ENCODE results near the gene PNP. TPM values are rescaled to one million over a fixed set of nuclear protein-coding genes. Genes with fewer than 3 reads are reported as not detected.

Gene PNP
- polyA plus RNA-seq, 1 donor from 2014 or later: 12.6 TPM

- peaks cover 33% of the 10 kb centered on the region for H3K79me2 ChIP-seq (replicated peaks; ENCODE audit: insufficient read depth, low read length)
- H3K4me2 ChIP-seq (ENCODE audit: low read length): peak within 1 kb of the TSS; percentile 53
- H2AFZ ChIP-seq (ENCODE audit: low read depth, low read length): peak within 1 kb of the TSS; percentile 77
- H4K20me1 ChIP-seq (ENCODE audit: insufficient read depth): no peaks in the 10 kb centered on the region
- H3K27me3 ChIP-seq (ENCODE audit: insufficient read depth, low read depth, low read length): no peaks in the 10 kb centered on the region
- H3F3A ChIP-seq (ENCODE audit: insufficient read depth, low read length, poor library complexity, severe bottlenecking): no peaks in the 10 kb centered on the region
- no peaks in the 10 kb centered on the region for H3K9me3 ChIP-seq (ENCODE audit: low read length)
- no peak for TF ChIP-seq TAF1 (IDR thresholded peaks at IDR 0.05; ENCODE audit: low read depth)
- TF ChIP-seq EZH2 (IDR thresholded peaks at IDR 0.05; ENCODE audit: borderline replicate concordance, insufficient read depth, low read length, poor library complexity, severe bottlenecking): no peak
- TF ChIP-seq REST (IDR thresholded peaks at IDR 0.05; ENCODE audit: borderline replicate concordance): peak; percentile 63
- TF ChIP-seq SMC3 (conservative IDR thresholded peaks at IDR 0.05; ENCODE audit: poor library complexity): no peak
- TF ChIP-seq CTCF (IDR thresholded peaks at IDR 0.05; ENCODE audit: poor library complexity, severe bottlenecking): no peak
- TF ChIP-seq RAD21 (conservative IDR thresholded peaks at IDR 0.05): peak; percentile 28
- TF ChIP-seq EP300 (conservative IDR thresholded peaks at IDR 0.05; ENCODE audit: poor library complexity, severe bottlenecking): peak; percentile 59
- TF ChIP-seq POLR2AphosphoS5 (IDR thresholded peaks at IDR 0.05): peak; percentile 97
- peak; percentile 36 for TF ChIP-seq MXI1 (conservative IDR thresholded peaks at IDR 0.05; ENCODE audit: poor library complexity, severe bottlenecking)
- H3K36me3 ChIP-seq (ENCODE audit: insufficient read depth, low read length): no peaks in the 10 kb centered on the region
- peak within 1 kb of the TSS; percentile 92 for H3K4me3 ChIP-seq (ENCODE audit: low read length)
- H3K9me2 ChIP-seq (ENCODE audit: insufficient read depth, low read length): no peaks in the 10 kb centered on the region
- H3K27ac ChIP-seq (ENCODE audit: low read length): peak within 1 kb of the TSS; percentile 90
- H3K9ac ChIP-seq (ENCODE audit: low read length): peak within 1 kb of the TSS; percentile 93
These were observed 7.7 kb upstream of the PNP start, which contains the start of gene PIP4P1 for GRCh38 chr14:20461225-20462141. PIP4P1 (minus strand) TSS chr14:20461434; CDS start chr14:20461325, 109 bp downstream.

GRCh38 chr14:20468764-20469241 is 403 bp upstream of the PNP start:
- Histone ChIP-seq H3K4me3 (ENCODE audit: low read length) (peak overlapping the region; percentile 98), H3K4me2 (ENCODE audit: low read length) (peak overlapping the region; percentile 98), H3K36me3 (ENCODE audit: insufficient read depth, low read length) (no peaks in the 10 kb centered on the region), H3K9ac (ENCODE audit: low read length) (peak overlapping the region; percentile 77), H3K9me2 (ENCODE audit: insufficient read depth, low read length) (no peaks in the 10 kb centered on the region), H3F3A (ENCODE audit: insufficient read depth, low read length, poor library complexity, severe bottlenecking) (no peaks in the 10 kb centered on the region), H3K9me3 (ENCODE audit: low read length) (no peaks in the 10 kb centered on the region), H3K27me3 (ENCODE audit: insufficient read depth, low read depth, low read length) (no peaks in the 10 kb centered on the region), H3K79me2 (replicated peaks; ENCODE audit: insufficient read depth, low read length) (no peaks in the 10 kb centered on the region), H3K27ac (ENCODE audit: low read length) (peak overlapping the region; percentile 53), H4K20me1 (ENCODE audit: insufficient read depth) (no peaks in the 10 kb centered on the region), H2AFZ (ENCODE audit: low read depth, low read length) (peak overlapping the region; percentile 94)
- TF ChIP-seq TAF1 (IDR thresholded peaks at IDR 0.05; ENCODE audit: low read depth): no peak
- no peak for TF ChIP-seq SMC3 (conservative IDR thresholded peaks at IDR 0.05; ENCODE audit: poor library complexity)
- no peak for TF ChIP-seq POLR2AphosphoS5 (IDR thresholded peaks at IDR 0.05)
- no peak for TF ChIP-seq EZH2 (IDR thresholded peaks at IDR 0.05; ENCODE audit: borderline replicate concordance, insufficient read depth, low read length, poor library complexity, severe bottlenecking)
- no peak for TF ChIP-seq RAD21 (conservative IDR thresholded peaks at IDR 0.05)
- no peak for TF ChIP-seq CTCF (IDR thresholded peaks at IDR 0.05; ENCODE audit: poor library complexity, severe bottlenecking)
- TF ChIP-seq REST (IDR thresholded peaks at IDR 0.05; ENCODE audit: borderline replicate concordance): peak; percentile 7

Data from neural cell (in vitro differentiated cells).